HCT116 (cell line): ENCODE measurements around the gene WFDC12.

ENCODE experiments used
- ATF3 ChIP-seq: IDR thresholded peaks from 2 replicates; pipeline ENCODE4 v1.6.1; 2012
- CTCF ChIP-seq, 3 experiments: fragments of 200-600 bp in 1 of 3; sonication (generic) in 1 of 3; IDR thresholded peaks in 2 of 3; conservative IDR thresholded peaks in 1 of 3; 2 replicates each; pipeline ENCODE4 v1.5.1; 2012 to 2017; ENCODE audit warnings: low read depth in 2 of 3, low read length in 2 of 3, antibody characterized with exemption in 1 of 3, borderline replicate concordance in 1 of 3, control low read depth in 1 of 3, mild to moderate bottlenecking in 1 of 3, mixed read lengths in 1 of 3, mixed run types in 1 of 3, moderate library complexity in 1 of 3; ENCODE audit not compliant: insufficient read depth in 1 of 3
- EZH2 ChIP-seq: fragments of 200-600 bp; sonication (generic); IDR thresholded peaks from 2 replicates; pipeline ENCODE4 v1.6.1; 2017; ENCODE audit warnings: antibody characterized with exemption, mixed run types
- JUND ChIP-seq: IDR thresholded peaks from 2 replicates; pipeline ENCODE4 v1.6.1; 2012
- MAX ChIP-seq: IDR thresholded peaks from 2 replicates; pipeline ENCODE4 v1.6.1; 2012
- POLR2A ChIP-seq: IDR thresholded peaks from 2 replicates; pipeline ENCODE4 v1.7.0; 2011; ENCODE audit warnings: borderline replicate concordance; ENCODE audit not compliant: insufficient read depth, insufficient read length; ENCODE audit errors: extremely low read depth
- POLR2AphosphoS5 ChIP-seq: IDR thresholded peaks from 2 replicates; pipeline ENCODE4 v1.6.1; 2011; ENCODE audit warnings: mild to moderate bottlenecking, low read depth, low read length, moderate library complexity
- RAD21 ChIP-seq: IDR thresholded peaks from 2 replicates; pipeline ENCODE4 v1.6.1; 2012; ENCODE audit warnings: low read depth, mild to moderate bottlenecking
- REST ChIP-seq: IDR thresholded peaks from 2 replicates; pipeline ENCODE4 v1.6.1; 2012; ENCODE audit warnings: low read depth
- SP1 ChIP-seq: IDR thresholded peaks from 2 replicates; pipeline ENCODE4 v1.6.1; 2012; ENCODE audit warnings: low read depth
- SRF ChIP-seq: IDR thresholded peaks from 2 replicates; pipeline ENCODE4 v1.6.1; 2012; ENCODE audit warnings: low read depth
- TCF7L2 ChIP-seq: IDR thresholded peaks from 2 replicates; pipeline ENCODE4 v1.7.0; 2011; ENCODE audit warnings: borderline replicate concordance, inconsistent platforms; ENCODE audit not compliant: insufficient read depth, insufficient read length; ENCODE audit errors: extremely low read depth
- YY1 ChIP-seq: IDR thresholded peaks from 2 replicates; pipeline ENCODE4 v1.6.1; 2011; ENCODE audit warnings: low read length, low read depth, moderate library complexity, mild to moderate bottlenecking; ENCODE audit not compliant: insufficient replicate concordance; ENCODE audit errors: extremely low read depth
- ZNF274 ChIP-seq: fragments of 200-500 bp; sonication (Bioruptor generic); IDR thresholded peaks from 2 replicates; pipeline ENCODE4 v1.6.1; 2014; ENCODE audit warnings: mild to moderate bottlenecking, low read depth, low read length, inconsistent platforms

GRCh38 chr20:45082468-45082867, 41.8 kb downstream of the WFDC12 start:
- TF ChIP-seq EZH2 (no peak), SRF (no peak), CTCF (IDR thresholded peaks at IDR 0.05 in 2 of 3, conservative IDR thresholded peaks at IDR 0.05 in 1 of 3; ENCODE audit: borderline replicate concordance in 1 of 3, insufficient read depth in 1 of 3, low read depth in 2 of 3, low read length in 2 of 3) (no peak), JUND (no peak), POLR2AphosphoS5 (no peak), RAD21 (no peak), POLR2A (no peak), ZNF274 (no peak), ATF3 (no peak), YY1 (no peak), REST (no peak), MAX (no peak), TCF7L2 (no peak), SP1 (no peak)
